Femur (tissue), 1 donor: ENCODE measurements around the gene TTC21A.
"Not testable (repeated sequence)": the region's sequence is repeated elsewhere in the genome, so short reads cannot be mapped to it uniquely, and the experiment has no call there.

Source experiments
- DNase-seq: peaks from one replicate; pipeline ENCODE4 v3.0.0-alpha.2; 2017

Gene TTC21A

DNA sequence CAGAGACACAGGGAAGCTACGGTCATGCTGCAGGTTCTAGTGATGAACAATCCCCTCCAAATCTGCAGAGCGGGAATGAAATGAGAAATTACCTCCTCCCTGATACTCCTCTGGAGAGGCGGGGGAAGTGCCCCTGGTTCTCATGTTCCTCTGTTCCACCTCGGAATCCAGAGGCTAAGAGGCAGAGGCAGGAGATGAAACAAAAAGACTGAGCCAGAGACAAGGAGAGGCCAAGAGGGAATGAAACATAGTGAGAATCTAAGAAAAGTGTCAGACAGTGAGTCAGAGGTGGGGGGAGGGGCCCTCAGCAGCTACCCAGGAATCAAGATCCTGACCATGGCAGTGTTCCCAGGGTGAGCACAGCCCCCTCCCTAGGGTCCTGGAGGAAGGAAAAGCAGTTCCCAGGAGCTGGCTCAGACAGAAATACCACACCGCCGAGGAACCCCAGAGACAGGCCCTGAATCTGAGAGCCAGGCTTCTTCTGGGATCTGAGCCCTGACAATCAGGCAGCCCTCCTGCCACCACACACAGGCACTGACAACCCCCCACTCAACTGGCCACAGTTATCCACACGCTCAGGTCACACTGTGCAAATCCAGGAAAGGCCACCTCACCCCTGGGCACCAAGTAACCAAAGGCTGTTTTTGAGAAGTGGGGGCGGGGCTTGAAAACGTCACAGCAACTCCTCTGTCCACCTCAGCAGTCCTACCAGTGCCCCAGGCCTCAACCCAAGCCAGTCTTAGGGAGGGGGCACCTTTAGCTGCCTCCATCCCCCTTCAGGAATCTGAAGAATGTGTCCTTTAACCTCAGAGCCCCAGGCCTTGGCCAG lies 43.5 kb downstream of the TTC21A start:
- peak; percentile 90 for DNase-seq

DNA sequence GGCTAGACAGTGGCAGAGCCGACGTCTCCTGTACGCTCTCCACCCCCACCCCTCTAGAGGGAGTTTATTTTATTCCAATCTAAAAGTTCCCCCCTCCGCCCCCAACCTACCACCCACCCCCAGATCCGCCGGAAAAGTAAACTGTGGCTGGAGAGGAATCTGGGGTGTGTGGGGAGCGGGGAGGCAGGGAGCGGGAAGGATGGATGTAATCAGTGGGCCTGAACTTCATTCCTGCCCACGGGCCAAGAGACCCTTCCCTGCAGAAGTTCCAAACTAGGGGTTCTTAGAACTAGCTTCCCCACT lies 46.4 kb downstream of the TTC21A start:
- no peak for DNase-seq

DNA sequence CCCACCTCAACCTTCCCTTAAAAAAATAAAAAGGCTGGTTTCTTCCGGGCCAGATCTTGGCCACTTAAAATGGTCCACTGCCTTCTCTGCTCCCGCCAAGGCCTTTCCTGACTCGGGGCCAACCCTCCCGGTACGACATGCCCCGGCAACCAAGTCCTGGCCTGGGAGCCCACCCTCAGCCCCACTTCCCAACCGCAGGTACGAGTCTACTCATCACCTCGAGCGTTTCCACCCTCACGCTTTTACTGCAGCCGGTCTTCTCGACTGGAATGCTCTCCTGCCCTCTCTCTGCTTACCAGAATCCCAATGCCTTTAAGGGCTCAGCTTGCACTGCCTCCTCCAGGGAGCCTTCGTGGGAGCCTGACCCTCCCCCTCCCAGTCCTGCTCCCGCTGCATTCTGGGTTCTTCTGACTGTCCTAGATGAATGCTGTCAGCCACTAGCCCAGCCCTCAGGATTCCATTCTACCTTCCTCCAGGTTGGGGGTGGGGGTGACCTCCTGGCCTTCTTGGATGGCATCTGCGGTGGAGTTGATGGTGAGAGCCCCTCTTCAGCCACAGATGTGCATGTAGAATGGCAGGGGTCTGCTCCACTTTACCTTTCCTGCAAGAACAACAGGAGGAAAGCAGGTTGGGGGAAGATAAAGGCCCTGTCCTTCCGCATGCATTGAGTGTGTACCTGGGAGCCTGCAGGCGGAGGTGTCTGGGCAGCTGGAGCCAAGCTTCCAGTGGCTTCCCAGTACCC lies 47.0 kb downstream of the TTC21A start:
- DNase-seq: no peak

DNA sequence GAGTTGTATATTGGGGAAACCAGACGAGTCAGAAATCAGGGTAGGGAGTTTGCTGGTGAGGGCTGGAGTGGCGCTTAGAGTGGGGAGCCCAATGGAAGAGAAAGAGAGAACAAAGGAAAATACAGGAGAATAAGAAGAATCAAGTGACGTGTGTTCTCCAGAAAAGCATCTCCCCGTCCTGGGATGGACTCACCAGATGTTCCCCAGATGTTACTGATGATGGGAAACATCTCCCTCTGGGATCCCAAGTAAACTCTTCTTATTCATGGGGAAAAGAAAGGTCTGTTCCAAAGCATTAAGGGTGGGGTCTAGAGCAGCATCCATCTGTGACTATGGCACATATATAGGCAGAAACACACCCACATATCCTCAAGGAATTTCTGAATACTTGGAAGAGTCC lies 48.9 kb downstream of the TTC21A start:
- no peak for DNase-seq

DNA sequence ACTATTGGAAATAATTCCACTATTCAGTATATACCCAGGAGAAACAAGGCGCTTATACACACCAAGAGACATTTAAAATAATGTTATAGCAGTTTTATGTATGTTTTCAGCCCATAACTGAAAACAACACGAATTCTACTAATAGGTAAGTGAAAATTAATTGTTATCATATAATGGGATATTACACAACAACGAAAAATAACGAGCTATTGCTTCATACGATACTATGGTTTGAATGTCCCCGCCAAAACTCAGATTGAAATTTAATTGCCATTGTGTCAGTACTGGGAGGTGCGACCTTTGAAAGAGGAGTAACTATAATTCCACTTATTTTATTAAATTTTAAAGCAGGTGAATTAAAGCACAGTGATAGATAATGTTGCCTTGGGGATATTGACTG lies 49.9 kb downstream of the TTC21A start:
- DNase-seq: no peak

DNA sequence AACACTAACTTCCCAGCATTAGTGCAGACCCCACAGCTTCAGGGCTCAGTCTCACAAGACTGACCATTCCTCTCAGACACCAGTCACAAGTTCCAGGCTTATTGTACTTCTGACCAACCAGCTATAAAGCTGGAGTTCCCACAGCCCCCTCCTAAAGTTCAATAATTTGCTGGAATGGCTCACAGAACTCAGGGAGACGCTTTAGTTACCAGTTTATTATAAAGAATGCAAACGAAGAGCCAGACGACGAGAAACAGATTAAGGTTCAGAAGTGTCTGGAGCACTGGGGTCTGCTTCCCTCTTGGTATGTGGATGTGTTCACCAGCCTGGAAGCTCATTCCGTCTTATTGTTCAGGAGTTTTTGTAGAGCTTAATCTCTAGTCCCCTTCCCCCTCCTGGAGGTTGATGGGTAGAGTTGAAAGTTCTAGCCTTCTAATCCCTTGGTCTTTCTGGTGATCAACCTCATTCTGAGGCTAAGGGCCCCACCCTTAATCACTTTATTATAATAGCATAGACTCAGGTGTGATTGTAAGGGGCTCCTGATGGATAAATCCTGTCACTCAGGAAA lies 50.8 kb downstream of the TTC21A start:
- DNase-seq: no peak

DNA sequence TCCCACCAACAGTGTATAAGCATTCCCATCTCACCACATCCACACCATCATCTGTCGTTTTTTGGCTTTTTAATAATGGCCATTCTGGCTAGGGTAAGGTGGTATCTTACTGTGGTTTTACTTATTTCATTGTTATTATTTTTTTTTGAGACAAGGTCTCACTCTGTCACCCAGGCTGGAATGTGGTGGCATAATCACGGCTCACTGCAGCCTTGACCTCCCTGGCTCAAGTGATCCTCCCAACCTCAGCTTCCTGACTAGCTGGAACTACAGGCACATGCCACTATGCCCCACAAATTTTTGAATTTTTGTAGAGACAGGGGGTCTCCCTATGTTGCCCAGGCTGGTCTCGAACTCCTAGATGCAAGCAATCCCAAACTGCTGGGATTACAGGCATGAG lies 56.9 kb downstream of the TTC21A start:
- DNase-seq: no peak

DNA sequence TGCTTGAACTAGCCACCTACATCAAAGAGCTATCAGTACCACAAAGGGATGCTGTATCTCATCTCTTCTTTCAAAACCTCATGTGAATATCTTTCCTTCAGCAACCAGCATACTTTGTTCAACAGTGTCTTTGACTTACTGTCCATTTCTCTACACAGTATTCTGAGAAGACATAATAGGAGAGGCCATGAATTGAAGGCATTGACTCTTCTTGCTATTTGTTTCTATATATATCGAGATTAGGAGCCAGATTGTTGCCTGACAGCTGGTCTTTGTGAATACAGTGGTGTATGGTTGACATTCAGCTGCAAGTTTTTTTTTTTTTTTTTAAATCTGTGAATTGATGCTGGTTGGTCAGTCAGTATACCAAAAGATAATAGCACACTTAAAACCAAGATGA lies 58.0 kb downstream of the TTC21A start:
- no peak for DNase-seq

DNA sequence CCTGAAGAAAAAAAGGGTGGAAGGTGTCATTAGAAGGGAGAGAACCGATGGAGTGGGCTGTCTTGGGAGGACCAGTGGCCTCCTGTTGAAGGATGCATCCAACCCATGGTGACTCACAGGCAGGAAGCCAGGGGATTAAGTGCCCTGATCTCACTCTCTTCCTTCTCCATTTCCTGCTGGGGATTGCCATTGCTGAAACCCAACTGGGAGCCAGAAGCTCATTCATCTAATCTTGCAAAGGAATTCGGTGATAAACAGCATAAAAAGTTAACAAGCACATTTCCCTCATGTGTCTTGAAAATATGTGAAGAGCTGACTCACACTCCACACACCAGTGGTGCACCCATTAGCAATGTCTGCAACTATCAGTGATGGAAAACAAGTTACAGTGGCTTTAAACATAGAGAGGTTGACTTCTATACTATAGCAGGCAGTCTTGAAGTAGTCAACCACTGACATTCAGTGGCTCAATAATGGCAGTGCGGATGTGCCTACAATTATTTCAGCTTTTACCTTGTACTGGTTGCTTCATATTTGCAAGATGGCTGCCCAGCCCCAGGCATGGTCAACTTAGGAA lies 58.7 kb downstream of the TTC21A start:
- peak; percentile 24 for DNase-seq

DNA sequence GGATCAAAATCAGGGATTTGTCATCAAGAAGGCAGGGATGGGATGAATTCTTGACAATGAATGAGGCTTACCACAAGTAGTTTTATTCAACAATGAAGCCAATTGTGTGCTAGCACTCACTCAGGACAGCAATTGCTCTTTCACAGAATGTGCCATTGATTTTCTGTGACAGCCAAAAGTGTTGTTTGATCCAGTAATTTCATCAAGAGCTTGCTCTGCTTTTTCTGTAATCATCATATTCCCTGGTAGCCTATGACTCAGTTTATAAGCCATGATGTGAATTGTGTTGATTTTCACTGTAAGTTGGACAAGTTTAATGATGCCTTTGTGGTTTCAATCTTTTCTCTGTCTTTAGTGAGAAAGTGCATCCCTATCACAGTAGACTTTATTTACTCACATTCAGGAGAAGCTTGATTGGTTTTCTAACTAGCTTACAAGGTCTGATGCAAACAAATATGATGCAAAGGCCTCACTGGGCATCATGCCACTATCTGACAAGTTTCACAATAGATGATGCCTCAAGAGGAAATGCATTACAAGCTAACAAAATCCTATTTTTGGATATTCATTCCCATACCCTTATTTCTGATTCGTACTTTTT lies 59.6 kb downstream of the TTC21A start:
- DNase-seq: peak; percentile 65

DNA sequence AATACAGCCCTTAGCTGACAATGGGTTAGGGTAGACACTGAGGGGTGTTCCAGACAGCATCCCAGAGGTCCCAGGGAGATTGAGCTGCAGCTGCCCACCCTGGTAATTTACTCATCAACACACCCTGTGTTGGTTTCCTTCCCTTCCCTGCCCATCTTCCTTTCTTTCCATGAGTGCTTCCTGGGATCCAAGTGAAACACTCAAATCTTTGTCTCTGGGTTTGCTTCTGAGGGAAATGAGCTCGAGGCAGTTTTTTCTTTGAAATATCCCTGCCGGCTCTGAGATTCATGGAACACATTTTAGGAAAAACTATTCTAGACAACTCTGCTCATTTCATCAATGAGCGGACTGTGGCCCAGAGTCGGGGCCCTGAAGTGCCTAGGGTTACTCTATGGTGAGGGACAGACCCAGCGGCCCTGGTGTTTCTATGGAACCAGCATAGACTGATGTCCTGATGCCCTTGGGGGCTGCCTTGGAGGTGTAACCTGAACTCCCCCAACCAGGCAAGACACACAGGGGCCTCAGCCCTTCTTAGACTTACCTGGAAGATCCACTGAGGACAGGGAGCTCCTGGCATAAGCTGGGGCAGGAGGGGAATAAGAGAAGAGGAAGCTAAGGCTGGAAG lies 60.8 kb downstream of the TTC21A start:
- DNase-seq: no peak

DNA sequence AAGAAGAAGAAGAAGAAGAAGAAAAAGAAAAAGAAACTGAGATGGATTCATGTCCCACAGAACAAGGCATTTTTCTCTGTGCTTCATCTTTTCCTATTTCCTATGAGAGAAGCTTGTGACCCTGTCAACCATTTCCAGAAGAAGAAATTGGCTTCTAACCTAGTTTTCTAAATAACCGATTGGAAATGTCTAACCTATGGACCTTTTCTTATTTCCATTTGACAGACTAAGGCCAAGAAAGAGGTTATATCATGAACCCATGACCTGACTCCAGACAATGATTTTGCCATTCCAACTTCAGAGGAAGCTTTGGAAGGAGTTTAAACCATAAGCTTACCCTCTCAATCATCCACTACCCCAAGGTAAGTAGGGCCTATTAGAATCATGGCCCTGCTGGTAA lies 62.2 kb downstream of the TTC21A start:
- DNase-seq: no peak

DNA sequence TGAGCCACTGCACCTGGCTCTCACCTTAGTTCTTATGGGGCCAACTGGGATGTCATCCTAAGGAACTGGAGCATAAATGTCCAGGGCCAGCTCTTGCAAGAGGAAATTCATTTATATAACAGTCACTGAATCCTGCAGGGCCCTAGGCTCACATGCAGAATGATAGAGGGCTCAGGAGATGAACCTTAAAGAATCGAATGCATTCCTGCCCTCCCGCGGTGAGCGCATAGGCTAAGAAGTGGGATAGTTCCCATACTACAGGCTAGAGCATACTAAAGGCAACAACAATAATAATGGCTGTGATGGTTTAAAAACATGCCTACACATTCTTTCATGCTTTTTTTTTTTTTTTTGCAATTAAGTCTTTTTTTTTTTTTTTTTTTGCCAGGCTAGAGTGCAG lies 63.0 kb downstream of the TTC21A start:
- DNase-seq: no peak

DNA sequence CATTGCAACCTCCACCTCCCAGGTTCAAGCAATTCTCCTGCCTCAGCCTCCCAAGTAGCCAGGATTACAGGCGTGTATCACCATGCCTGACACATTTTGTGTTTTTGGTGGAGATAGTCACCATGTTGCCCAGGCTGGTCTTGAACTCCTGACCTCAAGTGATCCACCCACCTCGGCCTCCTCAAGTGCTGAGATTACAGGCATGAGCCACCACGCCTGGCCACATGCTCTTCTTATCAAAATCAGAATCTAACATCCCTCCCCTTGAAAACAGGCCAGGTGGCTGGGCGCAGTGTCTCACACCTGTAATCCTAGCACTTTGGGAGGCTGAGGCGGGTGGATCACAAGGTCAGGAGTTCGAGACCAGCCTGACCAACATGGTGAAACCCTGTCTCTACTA lies 63.4 kb downstream of the TTC21A start:
- DNase-seq: not testable (repeated sequence)

DNA sequence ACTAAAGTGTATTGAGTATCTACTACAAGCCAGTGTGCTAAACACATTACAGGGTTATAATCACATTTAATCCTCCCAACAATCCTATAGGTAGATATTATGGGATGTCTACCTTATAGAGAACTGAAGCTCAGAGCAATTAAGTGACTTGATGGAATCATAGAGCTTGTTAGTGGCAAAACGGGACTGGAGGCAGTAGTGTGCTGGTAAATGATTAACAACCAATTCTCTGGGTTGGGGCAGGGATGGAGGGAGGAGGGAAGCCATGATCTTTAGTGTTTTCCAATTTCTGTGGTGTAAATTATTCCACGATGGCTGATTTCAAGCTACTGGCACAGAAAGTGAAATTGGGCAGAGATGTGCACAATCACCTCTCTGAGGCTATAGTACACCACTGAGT lies 64.4 kb downstream of the TTC21A start:
- DNase-seq: no peak

DNA sequence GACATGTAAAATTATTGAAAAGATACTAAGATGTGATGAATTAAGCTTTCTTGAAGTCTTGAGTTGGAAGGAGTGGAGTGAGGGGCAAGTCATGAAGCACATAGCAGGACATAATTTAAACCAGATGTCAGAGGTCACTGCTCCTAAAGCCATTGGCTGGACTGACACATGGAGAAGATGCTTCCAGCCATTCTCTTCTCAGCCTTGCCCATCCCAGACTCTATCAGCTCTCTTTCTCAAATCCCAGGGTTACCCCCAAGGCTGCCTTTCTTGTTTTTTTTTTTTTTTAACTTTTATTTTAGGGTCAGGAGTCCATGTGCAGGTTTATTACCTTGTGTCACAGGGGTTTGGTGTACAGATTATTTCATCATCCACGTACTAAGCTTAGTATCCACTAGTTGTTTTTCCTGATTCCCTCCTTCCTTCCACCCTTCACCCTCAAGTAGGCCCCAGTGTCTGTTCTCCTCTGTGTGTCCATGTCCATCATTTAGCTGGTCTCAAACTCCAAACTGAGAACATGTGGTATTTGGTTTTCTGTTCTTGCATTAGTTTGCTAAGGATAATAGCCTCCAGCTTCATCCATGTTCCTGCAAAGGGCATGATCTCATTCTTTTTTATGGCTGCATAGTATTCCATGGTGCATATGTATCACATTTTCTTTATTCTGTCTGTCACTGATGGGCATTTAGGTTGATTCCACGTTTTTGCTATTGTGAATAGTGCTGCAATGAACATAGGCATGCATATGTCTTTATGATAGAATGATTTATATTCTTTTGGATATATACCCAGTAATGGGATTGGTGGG lies 66.0 kb downstream of the TTC21A start:
- DNase-seq: no peak

DNA sequence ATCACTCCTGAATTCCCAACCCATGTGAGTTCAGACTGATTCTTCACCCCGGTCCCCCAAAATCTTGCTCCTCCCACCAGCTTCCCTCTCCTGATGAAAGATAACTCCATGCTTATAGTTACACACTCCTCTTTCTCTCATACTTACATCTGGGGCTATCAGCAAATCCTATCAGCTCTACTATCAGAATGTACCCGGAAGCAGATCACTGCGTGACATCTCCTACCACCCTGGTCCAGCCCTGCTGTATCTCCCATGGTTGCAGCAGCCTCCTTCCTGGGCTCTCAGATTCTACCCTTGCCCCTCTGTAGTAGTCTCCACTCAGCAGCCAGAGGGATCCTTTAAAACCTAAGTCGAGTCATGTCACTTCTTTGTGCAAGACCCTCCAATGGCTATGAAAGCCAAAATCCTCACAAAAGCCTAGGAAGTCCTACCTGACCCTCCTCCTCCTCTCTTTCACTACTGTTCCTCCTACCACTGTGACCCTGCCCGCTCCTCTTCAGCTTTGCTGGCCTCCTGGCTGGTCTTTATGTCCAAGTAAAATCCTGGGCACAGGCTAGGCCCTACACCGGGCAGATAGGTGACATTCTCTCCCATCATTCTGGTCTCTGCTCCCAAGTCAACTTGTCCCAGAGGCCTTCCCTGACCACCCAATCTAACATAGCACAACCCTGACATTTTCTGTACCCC lies 68.7 kb downstream of the TTC21A start:
- no peak for DNase-seq

DNA sequence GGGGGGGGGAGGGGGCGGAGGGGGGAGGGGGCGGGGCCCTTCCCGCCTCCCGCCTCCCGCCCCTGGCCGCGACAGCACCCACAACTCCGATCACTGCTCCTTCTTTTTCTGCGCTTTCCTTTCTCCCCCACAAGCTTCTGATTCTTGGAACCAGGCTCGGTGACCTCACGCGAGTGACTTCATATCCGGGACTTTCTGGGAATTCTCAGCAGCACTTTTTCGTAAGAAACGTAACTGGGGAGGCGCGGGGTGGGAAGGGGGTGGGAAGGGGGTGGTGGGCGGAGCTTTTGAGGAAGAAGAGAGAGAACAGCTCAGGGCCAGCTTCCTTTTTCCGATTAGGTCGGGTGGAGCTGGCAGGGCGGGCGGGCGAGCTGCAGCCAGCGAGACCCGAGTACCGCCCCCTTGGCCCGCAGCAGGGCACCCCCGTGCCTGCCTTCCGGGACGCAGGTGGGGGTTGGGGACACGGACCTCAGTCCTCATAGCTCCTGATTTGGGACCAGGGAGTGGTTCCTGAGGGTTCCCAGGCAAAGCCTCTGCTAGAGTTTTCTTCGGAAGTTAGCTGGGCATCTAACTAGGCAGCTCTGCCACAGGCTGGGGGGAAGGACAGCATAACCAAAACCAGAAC lies 70.3 kb downstream of the TTC21A start:
- peak; percentile 95 for DNase-seq

DNA sequence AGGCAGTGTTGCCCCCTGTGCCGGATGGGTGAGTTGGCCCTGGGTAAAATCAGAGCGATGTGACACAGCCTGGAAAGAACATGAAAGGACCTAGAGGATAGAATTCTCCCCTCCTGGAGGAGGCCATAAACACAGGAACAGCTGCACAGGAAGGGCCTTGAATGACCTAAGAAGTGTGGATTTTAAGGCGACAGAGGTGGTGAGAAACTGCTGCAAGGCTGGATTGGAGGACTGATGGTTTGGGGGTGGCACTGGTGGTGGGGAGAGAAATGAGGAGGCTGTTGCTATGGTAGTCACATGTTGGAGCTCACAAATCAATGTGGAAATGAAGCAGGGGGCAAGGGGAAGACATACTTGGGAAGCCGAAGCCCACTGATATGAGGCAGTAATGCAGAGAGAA lies 71.1 kb downstream of the TTC21A start:
- DNase-seq: peak; percentile 40

DNA sequence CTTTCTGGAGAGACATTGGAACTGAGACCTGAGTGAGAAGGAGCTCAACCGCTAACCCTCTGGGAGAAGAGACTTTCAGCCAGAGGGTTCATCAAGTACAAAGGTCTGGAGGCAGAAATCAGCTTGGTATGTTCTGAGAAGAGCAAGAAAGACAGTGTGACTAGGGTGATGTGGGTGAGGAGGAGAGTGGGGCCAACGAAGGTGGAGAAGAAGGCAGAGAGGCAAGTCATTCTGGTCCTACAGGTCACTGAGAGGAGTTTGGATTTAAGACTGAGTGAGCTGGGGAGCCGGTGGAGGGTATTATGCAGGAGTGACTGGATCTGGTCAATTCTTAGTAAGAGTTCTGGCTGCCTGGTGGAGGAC lies 72.7 kb downstream of the TTC21A start:
- no peak for DNase-seq
